Measurements from ENCODE around the gene FAM185A. TPM values are rescaled to one million over a fixed set of nuclear protein-coding genes. Genes with fewer than 3 reads are reported as not detected.

Gene FAM185A
- total RNA-seq, 3 donors from 2014 or later = 8.7 to 12.2 (median 10.4) TPM

DNA sequence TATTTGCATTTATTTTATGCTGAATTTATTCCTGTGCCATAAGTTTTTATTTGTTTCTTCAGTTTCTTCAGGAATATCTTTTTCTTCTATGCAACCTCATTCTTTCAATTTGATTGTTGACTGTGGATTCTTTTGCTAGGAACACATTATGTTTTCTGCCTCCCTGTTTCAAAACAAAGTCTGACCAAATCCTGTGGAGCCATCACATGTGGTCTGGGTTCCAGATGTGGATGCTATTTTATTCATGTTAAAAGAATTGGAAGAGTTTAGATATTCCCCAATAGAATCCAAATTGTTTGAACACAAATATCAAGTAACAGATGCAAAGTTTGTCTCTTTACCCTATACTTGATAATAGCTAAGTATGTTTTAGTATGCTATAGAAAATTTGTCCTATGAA lies 107.2 kb downstream of the FAM185A start:
- no peak for DNase-seq
- no peak for ATAC-seq
- TF ChIP-seq CTCF (IDR thresholded peaks at IDR 0.05) = no peak
- no peak overlapping the region for H3K4me3 ChIP-seq
- no peaks in the 10 kb centered on the region for H3K36me3 ChIP-seq (ENCODE audit: low read depth)
- intact Hi-C loops (cut with DNase I, micrococcal nuclease) = no loop called here
- no peaks in the 10 kb centered on the region for H3K9me3 ChIP-seq
- H3K4me1 ChIP-seq (ENCODE audit: low read depth) = no peaks in the 10 kb centered on the region

Other genes starting within 250 kb of the FAM185A start
- gene RASA4B, start 231.2 kb upstream of the FAM185A start, total RNA-seq = 10 to 100 TPM in 2 of 3 donors, 1 to 10 TPM in 1; 8.0 to 30.8 (median 12.2) TPM
- 10 to 100 TPM in 2 of 3 donors, 1 to 10 TPM in 1; 9.7 to 23.9 (median 18.7) TPM for gene UPK3BL2, start 205.3 kb upstream of the FAM185A start, total RNA-seq
- gene SPDYE2, start 197.8 kb upstream of the FAM185A start, total RNA-seq = not detected
- gene POLR2J3, start 176.4 kb upstream of the FAM185A start, total RNA-seq = 10 to 100 TPM; 23.7 to 43.7 (median 27.5) TPM
- 10 to 100 TPM; 18.3 to 68.4 (median 21.5) TPM for gene RASA4, start 132.2 kb upstream of the FAM185A start, total RNA-seq
- 10 to 100 TPM; 10.7 to 23.1 (median 12.3) TPM for gene UPK3BL1, start 106.2 kb upstream of the FAM185A start, total RNA-seq
- gene SPDYE2B, start 98.7 kb upstream of the FAM185A start, total RNA-seq = not detected
- gene POLR2J2, start 77.3 kb upstream of the FAM185A start, total RNA-seq = 10 to 100 TPM in 1 of 3 donors, 1 to 10 TPM in 2; 6.5 to 14.7 (median 8.8) TPM
- gene LRRC17, start 164.0 kb downstream of the FAM185A start, total RNA-seq = 1 to 10 TPM; 1.3 to 1.9 (median 1.3) TPM